IMR-90 (cell line): ENCODE data around the gene COL24A1. TPM values are rescaled to one million over a fixed set of nuclear protein-coding genes. Genes with fewer than 3 reads are reported as not detected.

Experiments
- ATAC-seq: fragments of 200-7000 bp; cut with Tn5 transposase; 2 replicates; pipeline ENCODE4 v1.9.1; 2020; ENCODE audit warnings: low read depth, mild to moderate bottlenecking, moderate library complexity
- BruUV-seq: library from RNA; stranded (reverse); fragments of 400-500 nt; replicated peaks from 2 replicates; lab custom pipeline; 2021; lab: Mats Ljungman, UMichigan
- CTCF ChIA-PET: fragments of 300-600 bp; formaldehyde crosslinking; extraction: SDS; loops from one replicate; lab custom pipeline; 2021; ENCODE audit warnings: antibody characterized with exemption; lab: Yijun Ruan, JAX
- POLR2A ChIA-PET: fragments of 300-600 bp; sonication (Branson Sonifier 250); formaldehyde crosslinking; loops from one replicate; lab custom pipeline; 2022; ENCODE audit warnings: antibody characterized with exemption; ENCODE audit not compliant: unreplicated experiment; lab: Charles Lee
- DNase-seq: peaks from one replicate; pipeline ENCODE4 v3.0.0; 2013
- H2AFZ ChIP-seq: replicated peaks from 2 replicates; pipeline ENCODE3; 2013; ENCODE audit warnings: low read length, mild to moderate bottlenecking; ENCODE audit not compliant: poor library complexity
- H2AK5ac ChIP-seq: 2 replicates; pipeline ENCODE4 v1.6.1; 2013; ENCODE audit warnings: low read depth, low read length, inconsistent platforms
- H2AK9ac ChIP-seq: replicated peaks from 2 replicates; pipeline ENCODE3; 2013; ENCODE audit warnings: mild to moderate bottlenecking, low read depth, low read length, moderate library complexity; ENCODE audit not compliant: poor library complexity
- H2BK120ac ChIP-seq: 2 replicates; pipeline ENCODE4 v1.6.1; 2013; ENCODE audit warnings: low read depth, low read length, inconsistent platforms
- H2BK15ac ChIP-seq: 3 replicates; pipeline ENCODE4 v1.6.1; 2013; ENCODE audit warnings: low read depth, low read length, inconsistent platforms
- H2BK20ac ChIP-seq: 2 replicates; pipeline ENCODE4 v1.6.1; 2013; ENCODE audit warnings: low read depth, mild to moderate bottlenecking, inconsistent platforms, low read length, moderate library complexity
- H2BK5ac ChIP-seq: 2 replicates; pipeline ENCODE4 v1.6.1; 2013; ENCODE audit warnings: mild to moderate bottlenecking, low read depth, low read length, inconsistent platforms; ENCODE audit not compliant: poor library complexity, severe bottlenecking
- H3K14ac ChIP-seq: replicated peaks from 2 replicates; pipeline ENCODE4 v1.6.1; 2013; ENCODE audit warnings: low read depth, low read length, inconsistent platforms
- H3K18ac ChIP-seq: 2 replicates; pipeline ENCODE4 v1.6.1; 2013; ENCODE audit warnings: low read depth, low read length, control low read depth
- H3K23ac ChIP-seq: 2 replicates; pipeline ENCODE4 v1.6.1; 2013; ENCODE audit warnings: low read depth, low read length, inconsistent platforms
- H3K27ac ChIP-seq: 2 replicates; pipeline ENCODE4 v1.5.1; 2013; ENCODE audit warnings: mild to moderate bottlenecking, control low read depth, low read length; ENCODE audit not compliant: insufficient read depth
- H3K27me3 ChIP-seq: 2 replicates; pipeline ENCODE4 v1.6.1; 2013; ENCODE audit warnings: low read length; ENCODE audit not compliant: control insufficient read depth, insufficient read depth
- H3K36me3 ChIP-seq: 2 replicates; pipeline ENCODE4 v1.6.1; 2013; ENCODE audit warnings: low read length, mixed read lengths; ENCODE audit not compliant: control insufficient read depth, insufficient read depth
- H3K4ac ChIP-seq: 2 replicates; pipeline ENCODE4 v1.6.1; 2013; ENCODE audit warnings: low read depth, low read length, inconsistent platforms
- H3K4me1 ChIP-seq: 2 replicates; pipeline ENCODE4 v1.6.1; 2013; ENCODE audit warnings: low read length, mixed read lengths; ENCODE audit not compliant: control insufficient read depth, insufficient read depth
- H3K4me2 ChIP-seq: 2 replicates; pipeline ENCODE4 v1.6.1; 2013; ENCODE audit warnings: low read depth, mild to moderate bottlenecking, control low read depth, low read length, moderate library complexity
- H3K4me3 ChIP-seq: 2 replicates; pipeline ENCODE4 v1.5.1; 2013; ENCODE audit warnings: low read depth, mild to moderate bottlenecking, control low read depth, low read length, moderate library complexity; ENCODE audit not compliant: insufficient read depth
- H3K56ac ChIP-seq: 2 replicates; pipeline ENCODE4 v1.6.1; 2013; ENCODE audit warnings: low read length, inconsistent platforms; ENCODE audit not compliant: insufficient read depth; ENCODE audit errors: extremely low read depth
- H3K79me1 ChIP-seq, 2 experiments: 2 replicates each; pipeline ENCODE4 v1.6.1; 2013; ENCODE audit warnings: low read length in 2 of 2, inconsistent platforms in 1 of 2, low read depth in 1 of 2
- H3K9ac ChIP-seq: 2 replicates; pipeline ENCODE4 v1.6.1; 2013; ENCODE audit warnings: low read depth, low read length, control low read depth
- H3K9me1 ChIP-seq: 2 replicates; pipeline ENCODE4 v1.6.1; 2013; ENCODE audit warnings: low read length, inconsistent platforms; ENCODE audit not compliant: insufficient read depth
- H3K9me3 ChIP-seq: 2 replicates; pipeline ENCODE4 v1.6.1; 2013; ENCODE audit warnings: low read length; ENCODE audit not compliant: control insufficient read depth, insufficient read depth
- H4K20me1 ChIP-seq: 2 replicates; pipeline ENCODE4 v1.6.1; 2013; ENCODE audit warnings: low read length, inconsistent platforms; ENCODE audit not compliant: insufficient read depth
- H4K5ac ChIP-seq: 2 replicates; pipeline ENCODE4 v1.6.1; 2013; ENCODE audit warnings: mild to moderate bottlenecking, low read depth, low read length, control low read depth
- H4K8ac ChIP-seq, 2 experiments: 2 replicates each; pipeline ENCODE4 v1.6.1; 2013; ENCODE audit warnings: low read depth in 2 of 2, low read length in 2 of 2, control low read depth in 1 of 2, inconsistent platforms in 1 of 2
- H4K91ac ChIP-seq: 2 replicates; pipeline ENCODE4 v1.6.1; 2013; ENCODE audit warnings: low read depth, low read length, inconsistent platforms; ENCODE audit not compliant: insufficient read depth
- BHLHE40 ChIP-seq: fragments of 150-350 bp; IDR thresholded peaks from 2 replicates; pipeline ENCODE4 v1.6.1; 2016; ENCODE audit warnings: mild to moderate bottlenecking, low read depth, low read length
- CEBPB ChIP-seq: IDR thresholded peaks from 2 replicates; pipeline ENCODE4 v1.6.1; 2012; ENCODE audit warnings: low read depth, low read length, improper control_type of control experiment
- CHD1 ChIP-seq: IDR thresholded peaks from 2 replicates; pipeline ENCODE4 v1.6.1; 2012; ENCODE audit warnings: low read depth, low read length, improper control_type of control experiment
- CTCF ChIP-seq: conservative IDR thresholded peaks from 2 replicates; pipeline ENCODE4 v1.5.1; 2012; ENCODE audit warnings: mild to moderate bottlenecking, low read depth, low read length, improper control_type of control experiment
- ELK1 ChIP-seq: fragments of 150-350 bp; IDR thresholded peaks from 2 replicates; pipeline ENCODE4 v1.6.1; 2016; ENCODE audit warnings: low read depth, mild to moderate bottlenecking, low read length, moderate library complexity, borderline replicate concordance
- FOS ChIP-seq: fragments of 150-350 bp; IDR thresholded peaks from 2 replicates; pipeline ENCODE4 v1.6.1; 2016; ENCODE audit warnings: low read depth, low read length
- MAFK ChIP-seq: IDR thresholded peaks from 2 replicates; pipeline ENCODE4 v1.6.1; 2012; ENCODE audit warnings: low read depth, low read length, improper control_type of control experiment
- MXI1 ChIP-seq: IDR thresholded peaks from 2 replicates; pipeline ENCODE4 v1.6.1; 2012; ENCODE audit warnings: low read depth, mild to moderate bottlenecking, low read length, moderate library complexity, borderline replicate concordance
- NFE2L2 ChIP-seq: fragments of 150-350 bp; IDR thresholded peaks from 2 replicates; pipeline ENCODE4 v1.6.1; 2016; ENCODE audit warnings: low read depth, mild to moderate bottlenecking, low read length
- RCOR1 ChIP-seq: IDR thresholded peaks from 2 replicates; pipeline ENCODE4 v1.6.1; 2012; ENCODE audit warnings: mild to moderate bottlenecking, low read length, improper control_type of control experiment; ENCODE audit not compliant: insufficient replicate concordance
- RFX5 ChIP-seq: IDR thresholded peaks from 2 replicates; pipeline ENCODE4 v1.8.0; 2012; ENCODE audit warnings: low read depth, mild to moderate bottlenecking, low read length, moderate library complexity
- WGBS, 2 experiments: methylation state at CpG; one replicate each; pipeline versions ENCODE4 v1.1.5 to v1.1.7; 2013; ENCODE audit warnings: missing lambda C conversion rate in 2 of 2; ENCODE audit not compliant: insufficient read length in 1 of 2; ENCODE audit errors: extremely low coverage in 2 of 2; 5-methylcytosine and 5-hydroxymethylcytosine counted together
- dilution Hi-C: fragments of 300-500 bp; cut with HindIII; formaldehyde crosslinking; loops from one replicate; pipeline ENCODE4 v1.14.3; 2018; ENCODE audit warnings: low sequenced_read_pairs; ENCODE audit not compliant: unreplicated experiment
- in situ Hi-C: fragments of 300-500 bp; cut with MboI; formaldehyde crosslinking; loops from 3 replicates; pipeline ENCODE4 v1.14.3; 2019; ENCODE audit warnings: low sequenced_read_pairs, inconsistent platforms, mixed read lengths
- intact Hi-C: fragments of 100-400 bp; cut with micrococcal nuclease; formaldehyde crosslinking; loops from 2 replicates; pipeline ENCODE4 v1.10.0; 2022
- polyA plus RNA-seq, 3 experiments: library from polyadenylated mRNA; depleted of rRNA; stranded (reverse); fragments of >200 nt; gene quantifications; 2 replicates each; pipeline ENCODE4 v1.2.3, GENCODE V29; 2012; ENCODE audit warnings: low replicate concordance in 1 of 3
- total RNA-seq: library from RNA; depleted of rRNA; stranded (reverse); fragments of >200 nt; gene quantifications from 2 replicates; pipeline ENCODE4 v1.2.3, GENCODE V29; 2012

The COL24A1 gene
- total and polyA plus RNA-seq, 2 of the 4 experiments (the other 2 are of a cell fraction): 1.4 to 2.2 TPM

- H2AK9ac ChIP-seq: no peak overlapping the region
- H3K4me1 ChIP-seq: no peaks in the 10 kb centered on the region
- ChIA-PET POLR2A (no interaction called here), CTCF (interaction anchor here (1.1 kb wide), 1 partner anchor 22 kb away, joined by 3 read pairs; no protein-coding TSS in a partner anchor)
- dilution Hi-C loops: no loop called here
- BruUV-seq: no TSS peak
- H4K91ac ChIP-seq: no peak overlapping the region
- no peak overlapping the region for H3K14ac ChIP-seq
- H3K4ac ChIP-seq: no peak overlapping the region
- H3K27ac ChIP-seq: no peak overlapping the region
- H3K23ac ChIP-seq: no peak overlapping the region
- H2BK120ac ChIP-seq: no peak overlapping the region
- no peak overlapping the region for H3K56ac ChIP-seq
- no peak overlapping the region for H2BK5ac ChIP-seq
- in situ Hi-C loops: no loop called here
- TF ChIP-seq MAFK: no peak
- no peak for TF ChIP-seq BHLHE40
- no peak for TF ChIP-seq CTCF
- TF ChIP-seq RFX5: no peak
- no peak for TF ChIP-seq FOS
- TF ChIP-seq MXI1: no peak
- no peak for TF ChIP-seq CEBPB
- no peak for TF ChIP-seq ELK1
- TF ChIP-seq RCOR1: no peak
- TF ChIP-seq NFE2L2: no peak
- TF ChIP-seq CHD1: no peak
- no peak overlapping the region for H4K8ac ChIP-seq
- no peaks in the 10 kb centered on the region for H3K36me3 ChIP-seq
- no peak for ATAC-seq
- WGBS, 2 experiments: 100% methylated on average over 1 of the region's 1 CpG; no CpG with 5 or more reads in 1 of the 2 experiments
- H2AFZ ChIP-seq: no peak overlapping the region
- no peaks in the 10 kb centered on the region for H3K27me3 ChIP-seq
- H3K79me1 ChIP-seq: no peaks in the 10 kb centered on the region
- H3K9ac ChIP-seq: no peak overlapping the region
- intact Hi-C loops: no loop called here
- no peak overlapping the region for H2AK5ac ChIP-seq
- H2BK20ac ChIP-seq: no peak overlapping the region
- no peak overlapping the region for H4K5ac ChIP-seq
- no peaks in the 10 kb centered on the region for H3K9me3 ChIP-seq
- H3K4me2 ChIP-seq: no peak overlapping the region
- DNase-seq: no peak
- H3K4me3 ChIP-seq: no peak overlapping the region
- H3K18ac ChIP-seq: no peak overlapping the region
- H4K20me1 ChIP-seq: no peaks in the 10 kb centered on the region
- no peak overlapping the region for H2BK15ac ChIP-seq
- no peaks in the 10 kb centered on the region for H3K9me1 ChIP-seq
These were observed 165.3 kb downstream of the COL24A1 start for GRCh38 chr1:85991261-85991660.
